Adrenal gland (tissue), 5 donors: ENCODE measurements around the gene KDM7A.

Source experiments
- CTCF ChIP-seq, 6 experiments: fragments of 450-650 bp in 4 of 6; fragments of 200-600 bp in 2 of 6; sonication (generic) in 1 of 6; IDR thresholded peaks; 1 replicate in 5 of 6; 2 replicates in 1 of 6; pipeline versions ENCODE4 v1.5.1 to v1.8.0; 2016 to 2021; ENCODE audit warnings: antibody characterized with exemption in 6 of 6, mild to moderate bottlenecking in 2 of 6, moderate library complexity in 1 of 6
- POLR2A ChIP-seq, 2 donors: fragments of 450-650 bp; IDR thresholded peaks; one replicate each; pipeline ENCODE4 v1.6.1; 2017; ENCODE audit warnings: antibody characterized with exemption in 2 of 2, mild to moderate bottlenecking in 2 of 2, moderate library complexity in 1 of 2
- donor health status: DM: no; HTN: no; CAD: no.

GRCh38 chr7:140069298-140069949 is 107.4 kb downstream of the KDM7A start:
- no peak for TF ChIP-seq CTCF (IDR thresholded peaks at IDR 0.05)
- TF ChIP-seq POLR2A (IDR thresholded peaks at IDR 0.05) = no peak
